Naive B cell (primary cell): ENCODE measurements around the gene ITIH5. TPM values are rescaled to one million over a fixed set of nuclear protein-coding genes. Genes with fewer than 3 reads are reported as not detected.
A peak's percentile ranks its signal among the peaks of the same experiment; 100 is the strongest.

Experiments used
- ATAC-seq, 2 donors: fragments of 150-1000 bp; cut with Tn5 transposase; 2 replicates each; pipeline ENCODE4 v1.10.0; 2021; ENCODE audit warnings: low read depth in 2 of 2, mild to moderate bottlenecking in 2 of 2, moderate library complexity in 2 of 2
- DNase-seq: peaks from one replicate; pipeline ENCODE4 v3.0.0; 2022
- H3K27ac Mint-ChIP-seq, 6 donors: one replicate each; pipeline ENCODE4 v1.8.0; 2020 to 2022; ENCODE audit warnings: mild to moderate bottlenecking in 6 of 6, mixed read lengths in 6 of 6, moderate library complexity in 5 of 6, inconsistent platforms in 2 of 6
- H3K27me3 Mint-ChIP-seq, 3 donors: one replicate each; pipeline ENCODE4 v1.8.0; 2021 to 2022; ENCODE audit warnings: mixed read lengths in 3 of 3, mild to moderate bottlenecking in 1 of 3
- H3K36me3 Mint-ChIP-seq, 2 donors: one replicate each; pipeline ENCODE4 v1.8.0; 2020 to 2022; ENCODE audit warnings: mixed read lengths in 2 of 2, inconsistent platforms in 1 of 2, mild to moderate bottlenecking in 1 of 2
- H3K4me1 Mint-ChIP-seq, 3 donors: one replicate each; pipeline ENCODE4 v1.8.0; 2020 to 2022; ENCODE audit warnings: mixed read lengths in 3 of 3, inconsistent platforms in 1 of 3, mild to moderate bottlenecking in 1 of 3, moderate library complexity in 1 of 3
- H3K4me3 Mint-ChIP-seq, 8 donors: one replicate each; pipeline ENCODE4 v1.8.0; 2020 to 2022; ENCODE audit warnings: mild to moderate bottlenecking in 8 of 8, mixed read lengths in 8 of 8, moderate library complexity in 8 of 8, inconsistent platforms in 2 of 8
- H3K9me3 Mint-ChIP-seq, 7 donors: one replicate each; pipeline ENCODE4 v1.8.0; 2020 to 2022; ENCODE audit warnings: mixed read lengths in 7 of 7, mild to moderate bottlenecking in 5 of 7, inconsistent platforms in 2 of 7, moderate library complexity in 1 of 7
- polyA plus RNA-seq, 6 donors: library from polyadenylated mRNA; unstranded; fragments of 300-500 nt; fragmentation: Illumina TruSeq; gene quantifications; one replicate each; pipeline ENCODE4 v1.2.3, GENCODE V29; 2021; ENCODE audit warnings: low read depth in 6 of 6

Gene ITIH5
- polyA plus RNA-seq, 6 donors from 2014 or later = not detected

- ATAC-seq = no peak
- Mint-ChIP-seq H3K27ac (no peak overlapping the region), H3K4me3 (no peak overlapping the region), H3K9me3 (peaks cover 0 to 6% (median 2%) of the 10 kb centered on the region in 7 donors), H3K36me3 (no peaks in the 10 kb centered on the region), H3K4me1 (no peaks in the 10 kb centered on the region), H3K27me3 (peaks cover 0 to 3% (median 0%) of the 10 kb centered on the region in 3 donors)
- no peak for DNase-seq
These were observed 59.8 kb downstream of the ITIH5 start for GRCh38 chr10:7606951-7607404.

- Mint-ChIP-seq H3K36me3 (no peaks in the 10 kb centered on the region), H3K27me3 (peaks cover 0 to 3% (median 0%) of the 10 kb centered on the region in 3 donors), H3K4me3 (no peak overlapping the region), H3K9me3 (peaks cover 0 to 6% (median 2%) of the 10 kb centered on the region in 7 donors), H3K4me1 (no peaks in the 10 kb centered on the region), H3K27ac (no peak overlapping the region)
- no peak for ATAC-seq
- no peak for DNase-seq
These were observed 61.0 kb downstream of the ITIH5 start for GRCh38 chr10:7605565-7606295.

- ATAC-seq (no peak), DNase-seq (no peak)
- no peaks in the 10 kb centered on the region for H3K4me1 Mint-ChIP-seq
- H3K4me3 Mint-ChIP-seq = no peak overlapping the region
- peaks cover 0 to 3% (median 0%) of the 10 kb centered on the region in 3 donors for H3K27me3 Mint-ChIP-seq
- H3K9me3 Mint-ChIP-seq = peaks cover 0 to 6% (median 2%) of the 10 kb centered on the region in 7 donors
- H3K27ac Mint-ChIP-seq = no peak overlapping the region
- no peaks in the 10 kb centered on the region for H3K36me3 Mint-ChIP-seq
These were observed 65.6 kb downstream of the ITIH5 start for GRCh38 chr10:7601023-7601656.

GRCh38 chr10:7598771-7599170, 68.0 kb downstream of the ITIH5 start:
- no peaks in the 10 kb centered on the region for H3K36me3 Mint-ChIP-seq
- peaks cover 0 to 7% (median 6%) of the 10 kb centered on the region in 3 donors for H3K27me3 Mint-ChIP-seq
- H3K4me3 Mint-ChIP-seq = no peak overlapping the region
- no peaks in the 10 kb centered on the region for H3K4me1 Mint-ChIP-seq
- DNase-seq (no peak), ATAC-seq (no peak)
- peaks cover 0 to 6% (median 2%) of the 10 kb centered on the region in 7 donors for H3K9me3 Mint-ChIP-seq
- H3K27ac Mint-ChIP-seq = no peak overlapping the region

- no peaks in the 10 kb centered on the region for H3K9me3 Mint-ChIP-seq
- no peak overlapping the region for H3K4me3 Mint-ChIP-seq
- no peak for DNase-seq
- H3K4me1 Mint-ChIP-seq = no peaks in the 10 kb centered on the region
- no peaks in the 10 kb centered on the region for H3K36me3 Mint-ChIP-seq
- H3K27ac Mint-ChIP-seq = no peak overlapping the region
- H3K27me3 Mint-ChIP-seq = peaks cover 4 to 9% (median 7%) of the 10 kb centered on the region in 3 donors
- no peak for ATAC-seq
These were observed 70.4 kb downstream of the ITIH5 start for GRCh38 chr10:7596356-7596755.

GRCh38 chr10:7593905-7594304, 72.9 kb downstream of the ITIH5 start:
- Mint-ChIP-seq H3K27me3 (peaks cover 8 to 22% (median 19%) of the 10 kb centered on the region in 3 donors), H3K9me3 (no peaks in the 10 kb centered on the region), H3K27ac (no peak overlapping the region), H3K36me3 (no peaks in the 10 kb centered on the region), H3K4me3 (no peak overlapping the region), H3K4me1 (no peaks in the 10 kb centered on the region)
- DNase-seq (no peak), ATAC-seq (no peak)

GRCh38 chr10:7593063-7593462, 73.7 kb downstream of the ITIH5 start:
- ATAC-seq (no peak), DNase-seq (no peak)
- H3K36me3 Mint-ChIP-seq = no peaks in the 10 kb centered on the region
- H3K4me3 Mint-ChIP-seq = no peak overlapping the region
- H3K4me1 Mint-ChIP-seq = no peaks in the 10 kb centered on the region
- H3K27me3 Mint-ChIP-seq = peaks cover 8 to 22% (median 19%) of the 10 kb centered on the region in 3 donors
- no peak overlapping the region for H3K27ac Mint-ChIP-seq
- H3K9me3 Mint-ChIP-seq = no peaks in the 10 kb centered on the region

GRCh38 chr10:7592627-7593026, 74.1 kb downstream of the ITIH5 start:
- Mint-ChIP-seq H3K9me3 (no peaks in the 10 kb centered on the region), H3K27ac (no peak overlapping the region), H3K4me3 (no peak overlapping the region), H3K4me1 (no peaks in the 10 kb centered on the region), H3K27me3 (peaks cover 10 to 22% (median 19%) of the 10 kb centered on the region in 3 donors), H3K36me3 (no peaks in the 10 kb centered on the region)
- ATAC-seq (no peak), DNase-seq (no peak)

GRCh38 chr10:7590271-7590670, 76.5 kb downstream of the ITIH5 start:
- DNase-seq = no peak
- Mint-ChIP-seq H3K4me1 (no peaks in the 10 kb centered on the region), H3K4me3 (no peak overlapping the region), H3K36me3 (no peaks in the 10 kb centered on the region), H3K27ac (no peak overlapping the region), H3K9me3 (no peaks in the 10 kb centered on the region), H3K27me3 (peaks cover 18 to 22% (median 19%) of the 10 kb centered on the region in 3 donors)
- no peak for ATAC-seq

- Mint-ChIP-seq H3K9me3 (no peaks in the 10 kb centered on the region), H3K27me3 (peaks cover 18 to 21% (median 18%) of the 10 kb centered on the region in 3 donors), H3K36me3 (no peaks in the 10 kb centered on the region), H3K4me1 (no peaks in the 10 kb centered on the region), H3K4me3 (no peak overlapping the region), H3K27ac (no peak overlapping the region)
- no peak for ATAC-seq
- no peak for DNase-seq
These were observed 77.0 kb downstream of the ITIH5 start for GRCh38 chr10:7589748-7590147.

- Mint-ChIP-seq H3K4me3 (no peak overlapping the region), H3K27ac (no peak overlapping the region), H3K27me3 (peaks cover 12 to 18% (median 16%) of the 10 kb centered on the region in 3 donors), H3K4me1 (no peaks in the 10 kb centered on the region), H3K36me3 (no peaks in the 10 kb centered on the region), H3K9me3 (no peaks in the 10 kb centered on the region)
- no peak for DNase-seq
- no peak for ATAC-seq
These were observed 78.9 kb downstream of the ITIH5 start for GRCh38 chr10:7587865-7588188.

- H3K4me3 Mint-ChIP-seq = no peak overlapping the region
- ATAC-seq (no peak), DNase-seq (no peak)
- H3K27ac Mint-ChIP-seq = no peak overlapping the region
- H3K36me3 Mint-ChIP-seq = no peaks in the 10 kb centered on the region
- no peaks in the 10 kb centered on the region for H3K4me1 Mint-ChIP-seq
- H3K27me3 Mint-ChIP-seq = peaks cover 12 to 16% (median 16%) of the 10 kb centered on the region in 3 donors
- H3K9me3 Mint-ChIP-seq = no peaks in the 10 kb centered on the region
These were observed 79.5 kb downstream of the ITIH5 start for GRCh38 chr10:7587168-7587864.

- no peak for ATAC-seq
These were observed 81.5 kb downstream of the ITIH5 start for GRCh38 chr10:7585228-7585627.

GRCh38 chr10:7583626-7584025, 83.1 kb downstream of the ITIH5 start:
- no peaks in the 10 kb centered on the region for H3K9me3 Mint-ChIP-seq
- peaks cover 6 to 10% (median 7%) of the 10 kb centered on the region in 3 donors for H3K27me3 Mint-ChIP-seq
- DNase-seq (no peak), ATAC-seq (no peak)
- no peaks in the 10 kb centered on the region for H3K36me3 Mint-ChIP-seq
- no peak overlapping the region for H3K4me3 Mint-ChIP-seq
- no peaks in the 10 kb centered on the region for H3K4me1 Mint-ChIP-seq
- peak overlapping the region in 1 of 6 donors; percentile 11 for H3K27ac Mint-ChIP-seq

More at GRCh38 chr10:7585228-7585627, 81.5 kb downstream of the ITIH5 start:
- Mint-ChIP-seq H3K36me3 (no peaks in the 10 kb centered on the region), H3K9me3 (no peaks in the 10 kb centered on the region), H3K27me3 (peaks cover 11 to 14% (median 13%) of the 10 kb centered on the region in 3 donors), H3K4me1 (no peaks in the 10 kb centered on the region), H3K27ac (no peak overlapping the region), H3K4me3 (no peak overlapping the region)
- no peak for DNase-seq
